B cell (primary cell): Measurements from ENCODE around the gene UTRN.

Experiments used
- EZH2 ChIP-seq: IDR thresholded peaks from 2 replicates; pipeline ENCODE4 v1.6.1; 2012; ENCODE audit warnings: borderline replicate concordance, low read depth, mild to moderate bottlenecking, moderate library complexity, low read length; ENCODE audit not compliant: insufficient read depth, poor library complexity, severe bottlenecking
- TF ChIP-seq, protein P1 (sequence below): fragments of 200-600 bp; IDR thresholded peaks from one replicate; pipeline ENCODE4 v1.8.0; 2022; ENCODE audit warnings: antibody characterized with exemption, mild to moderate bottlenecking

DNA sequence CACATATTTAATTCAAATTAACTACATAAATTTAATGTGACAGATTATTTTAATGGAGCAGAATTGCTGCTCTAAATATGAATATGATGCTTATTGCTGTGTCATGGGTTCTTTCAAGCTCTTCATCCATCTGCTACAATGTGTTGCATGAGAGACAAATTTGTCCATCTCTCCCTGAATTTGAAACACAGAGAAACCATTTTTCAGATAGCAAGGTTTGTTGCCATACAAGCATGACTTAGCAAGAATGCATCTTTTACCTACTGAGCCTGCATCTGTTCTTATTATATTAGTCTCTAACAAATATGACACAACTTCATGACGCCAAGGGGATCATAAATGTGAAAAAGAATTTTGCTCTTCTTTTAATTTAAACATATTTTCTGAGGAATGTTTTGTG lies 8.0 kb upstream of the UTRN start:
- TF ChIP-seq, protein P1, sequence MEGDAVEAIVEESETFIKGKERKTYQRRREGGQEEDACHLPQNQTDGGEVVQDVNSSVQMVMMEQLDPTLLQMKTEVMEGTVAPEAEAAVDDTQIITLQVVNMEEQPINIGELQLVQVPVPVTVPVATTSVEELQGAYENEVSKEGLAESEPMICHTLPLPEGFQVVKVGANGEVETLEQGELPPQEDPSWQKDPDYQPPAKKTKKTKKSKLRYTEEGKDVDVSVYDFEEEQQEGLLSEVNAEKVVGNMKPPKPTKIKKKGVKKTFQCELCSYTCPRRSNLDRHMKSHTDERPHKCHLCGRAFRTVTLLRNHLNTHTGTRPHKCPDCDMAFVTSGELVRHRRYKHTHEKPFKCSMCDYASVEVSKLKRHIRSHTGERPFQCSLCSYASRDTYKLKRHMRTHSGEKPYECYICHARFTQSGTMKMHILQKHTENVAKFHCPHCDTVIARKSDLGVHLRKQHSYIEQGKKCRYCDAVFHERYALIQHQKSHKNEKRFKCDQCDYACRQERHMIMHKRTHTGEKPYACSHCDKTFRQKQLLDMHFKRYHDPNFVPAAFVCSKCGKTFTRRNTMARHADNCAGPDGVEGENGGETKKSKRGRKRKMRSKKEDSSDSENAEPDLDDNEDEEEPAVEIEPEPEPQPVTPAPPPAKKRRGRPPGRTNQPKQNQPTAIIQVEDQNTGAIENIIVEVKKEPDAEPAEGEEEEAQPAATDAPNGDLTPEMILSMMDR: no peak
- no peak for TF ChIP-seq EZH2
